A673 (cell line): ENCODE results near the gene MYLK. TPM values are rescaled to one million over a fixed set of nuclear protein-coding genes. Genes with fewer than 3 reads are reported as not detected.

ENCODE experiments used
- BruUV-seq: library from RNA; stranded (reverse); fragments of 400-500 nt; replicated peaks from 2 replicates; lab custom pipeline; 2021; lab: Mats Ljungman, UMichigan
- CTCF ChIA-PET: fragments of 300-600 bp; sonication (Branson Sonifier 250); formaldehyde crosslinking; loops from one replicate; lab custom pipeline; 2022; ENCODE audit warnings: antibody characterized with exemption; lab: Charles Lee
- POLR2A ChIA-PET: fragments of 300-600 bp; sonication (Branson Sonifier 250); formaldehyde crosslinking; loops from one replicate; lab custom pipeline; 2022; ENCODE audit warnings: antibody characterized with exemption; ENCODE audit not compliant: low non-redundant PET; lab: Charles Lee
- DNase-seq: peaks from one replicate; pipeline ENCODE4 v3.0.0-alpha.2; 2015; ENCODE audit warnings: low spot score
- H3K27ac ChIP-seq: fragments of 200-600 bp; sonication (generic); 2 replicates; pipeline ENCODE4 v1.5.1; 2016; ENCODE audit warnings: mixed run types, low read depth, mild to moderate bottlenecking, mixed read lengths, antibody characterized with exemption, low read length; ENCODE audit not compliant: poor library complexity, severe bottlenecking
- H3K27me3 ChIP-seq: fragments of 200-600 bp; sonication (generic); replicated peaks from 2 replicates; pipeline ENCODE4 v1.6.1; 2017; ENCODE audit warnings: mixed run types, low read depth, mild to moderate bottlenecking, mixed read lengths, antibody characterized with exemption, low read length; ENCODE audit not compliant: insufficient read depth, poor library complexity
- H3K36me3 ChIP-seq: fragments of 200-600 bp; sonication (generic); 2 replicates; pipeline ENCODE4 v1.6.1; 2016; ENCODE audit warnings: mixed run types, mild to moderate bottlenecking, mixed read lengths, antibody characterized with exemption, low read length; ENCODE audit not compliant: insufficient read depth, poor library complexity, severe bottlenecking
- H3K4me1 ChIP-seq: fragments of 200-600 bp; sonication (generic); 2 replicates; pipeline ENCODE4 v1.6.1; 2017; ENCODE audit warnings: mixed run types, mild to moderate bottlenecking, mixed read lengths, antibody characterized with exemption, low read length; ENCODE audit not compliant: insufficient read depth, poor library complexity, severe bottlenecking
- H3K4me3 ChIP-seq: fragments of 200-600 bp; sonication (generic); 2 replicates; pipeline ENCODE4 v1.5.1; 2016; ENCODE audit warnings: low read depth, mixed run types, mild to moderate bottlenecking, mixed read lengths, low read length; ENCODE audit not compliant: poor library complexity, severe bottlenecking
- H3K9me3 ChIP-seq: fragments of 200-600 bp; sonication (generic); 2 replicates; pipeline ENCODE4 v1.6.1; 2016; ENCODE audit warnings: mixed run types, low read depth, mild to moderate bottlenecking, mixed read lengths, antibody characterized with exemption, low read length; ENCODE audit not compliant: poor library complexity, severe bottlenecking
- EZH2 ChIP-seq: fragments of 200-600 bp; sonication (generic); IDR thresholded peaks from 2 replicates; pipeline ENCODE4 v1.6.1; 2017; ENCODE audit warnings: borderline replicate concordance, low read depth, mild to moderate bottlenecking, mixed read lengths, antibody characterized with exemption, low read length; ENCODE audit not compliant: poor library complexity, severe bottlenecking
- intact Hi-C: fragments of 100-400 bp; cut with micrococcal nuclease; formaldehyde crosslinking; loops from one replicate; pipeline ENCODE4 v1.10.0; 2022; ENCODE audit not compliant: unreplicated experiment
- total RNA-seq: library from RNA; stranded (reverse); gene quantifications from 2 replicates; pipeline ENCODE4 v1.2.3, GENCODE V29; 2021
- TF ChIP-seq, protein P1 (sequence below): fragments of 300-800, 200-600 bp; sonication (generic); conservative IDR thresholded peaks from 2 replicates; pipeline ENCODE4 v1.5.1; 2017; ENCODE audit warnings: low read depth, mild to moderate bottlenecking, antibody characterized with exemption, low read length, moderate library complexity, mixed read lengths

The MYLK gene
- total RNA-seq, 1 experiment from 2014 or later, result 3.9 TPM

DNA sequence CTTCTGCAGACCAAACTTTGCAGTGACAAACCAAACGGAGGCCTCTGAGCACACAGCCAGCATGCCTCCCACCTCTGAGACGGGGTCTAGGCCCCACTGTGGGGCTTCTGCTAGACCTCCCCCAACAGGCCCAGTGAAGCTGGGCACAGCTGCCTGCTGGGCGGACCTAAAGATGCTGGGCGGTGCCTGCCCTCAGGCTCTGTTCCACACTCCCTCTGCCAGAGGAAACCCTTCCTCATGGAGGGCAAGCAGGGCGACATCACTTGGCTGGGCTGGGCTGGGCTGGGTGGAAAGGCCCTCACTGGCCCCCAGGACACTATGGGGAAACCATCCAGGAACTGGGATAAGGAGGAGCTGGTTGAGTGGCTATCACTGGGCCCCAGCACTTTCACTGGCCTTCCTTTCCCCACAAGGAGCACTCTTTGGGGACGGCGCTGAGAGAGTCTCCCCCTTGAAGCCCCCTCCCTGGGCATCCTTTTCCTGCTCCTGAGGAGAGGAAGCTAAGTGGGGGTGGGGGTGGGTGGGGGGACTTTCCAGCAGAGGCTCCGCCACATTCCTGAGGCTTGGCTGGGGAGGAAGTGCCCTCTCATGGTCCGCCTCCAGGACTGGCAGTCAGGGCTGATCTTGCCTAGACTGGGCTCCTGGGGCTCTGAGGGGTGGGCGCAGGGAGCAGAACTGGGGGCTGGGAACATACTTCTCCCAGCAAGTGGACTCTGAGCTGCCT is 201.2 kb downstream of the MYLK start:
- H3K27me3 ChIP-seq, result no peaks in the 10 kb centered on the region
- TF ChIP-seq, protein P1, sequence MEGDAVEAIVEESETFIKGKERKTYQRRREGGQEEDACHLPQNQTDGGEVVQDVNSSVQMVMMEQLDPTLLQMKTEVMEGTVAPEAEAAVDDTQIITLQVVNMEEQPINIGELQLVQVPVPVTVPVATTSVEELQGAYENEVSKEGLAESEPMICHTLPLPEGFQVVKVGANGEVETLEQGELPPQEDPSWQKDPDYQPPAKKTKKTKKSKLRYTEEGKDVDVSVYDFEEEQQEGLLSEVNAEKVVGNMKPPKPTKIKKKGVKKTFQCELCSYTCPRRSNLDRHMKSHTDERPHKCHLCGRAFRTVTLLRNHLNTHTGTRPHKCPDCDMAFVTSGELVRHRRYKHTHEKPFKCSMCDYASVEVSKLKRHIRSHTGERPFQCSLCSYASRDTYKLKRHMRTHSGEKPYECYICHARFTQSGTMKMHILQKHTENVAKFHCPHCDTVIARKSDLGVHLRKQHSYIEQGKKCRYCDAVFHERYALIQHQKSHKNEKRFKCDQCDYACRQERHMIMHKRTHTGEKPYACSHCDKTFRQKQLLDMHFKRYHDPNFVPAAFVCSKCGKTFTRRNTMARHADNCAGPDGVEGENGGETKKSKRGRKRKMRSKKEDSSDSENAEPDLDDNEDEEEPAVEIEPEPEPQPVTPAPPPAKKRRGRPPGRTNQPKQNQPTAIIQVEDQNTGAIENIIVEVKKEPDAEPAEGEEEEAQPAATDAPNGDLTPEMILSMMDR, result no peak
- TF ChIP-seq EZH2, result no peak
- no peak overlapping the region for H3K27ac ChIP-seq
- no peaks in the 10 kb centered on the region for H3K4me1 ChIP-seq
- H3K36me3 ChIP-seq, result no peaks in the 10 kb centered on the region
- DNase-seq, result no peak
- no peaks in the 10 kb centered on the region for H3K9me3 ChIP-seq
- BruUV-seq, result no TSS peak
- POLR2A ChIA-PET, result no interaction called here
- H3K4me3 ChIP-seq, result no peak overlapping the region
- CTCF ChIA-PET, result no interaction called here
- intact Hi-C loops, result no loop called here

DNA sequence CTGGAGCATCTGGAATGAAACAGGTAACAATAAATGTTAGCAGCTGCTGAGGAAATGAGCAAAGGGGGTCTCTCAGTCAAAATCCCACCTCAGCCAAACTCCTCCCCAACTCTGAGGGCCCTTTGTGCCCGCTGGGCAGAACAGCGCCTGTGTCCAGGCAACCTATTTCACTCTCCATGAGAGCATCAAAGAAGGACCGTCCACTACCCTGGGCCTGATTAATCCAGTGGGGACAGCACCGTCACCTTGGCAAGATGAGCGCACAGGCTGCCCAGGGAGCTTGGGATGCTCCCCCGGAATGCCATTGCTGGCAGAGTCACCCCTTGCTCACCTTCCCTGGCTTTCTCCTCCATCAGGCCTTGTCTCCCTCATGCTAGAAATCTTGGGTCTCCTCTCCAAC is 201.8 kb downstream of the MYLK start:
- Histone ChIP-seq H3K27me3 (no peaks in the 10 kb centered on the region), H3K27ac (no peak overlapping the region), H3K4me1 (no peaks in the 10 kb centered on the region), H3K36me3 (no peaks in the 10 kb centered on the region), H3K4me3 (no peak overlapping the region), H3K9me3 (no peaks in the 10 kb centered on the region)
- intact Hi-C loops, result no loop called here
- no peak for DNase-seq
- TF ChIP-seq EZH2, result no peak
- TF ChIP-seq, protein P1, result no peak
- no TSS peak for BruUV-seq
- ChIA-PET POLR2A (no interaction called here), CTCF (no interaction called here)

DNA sequence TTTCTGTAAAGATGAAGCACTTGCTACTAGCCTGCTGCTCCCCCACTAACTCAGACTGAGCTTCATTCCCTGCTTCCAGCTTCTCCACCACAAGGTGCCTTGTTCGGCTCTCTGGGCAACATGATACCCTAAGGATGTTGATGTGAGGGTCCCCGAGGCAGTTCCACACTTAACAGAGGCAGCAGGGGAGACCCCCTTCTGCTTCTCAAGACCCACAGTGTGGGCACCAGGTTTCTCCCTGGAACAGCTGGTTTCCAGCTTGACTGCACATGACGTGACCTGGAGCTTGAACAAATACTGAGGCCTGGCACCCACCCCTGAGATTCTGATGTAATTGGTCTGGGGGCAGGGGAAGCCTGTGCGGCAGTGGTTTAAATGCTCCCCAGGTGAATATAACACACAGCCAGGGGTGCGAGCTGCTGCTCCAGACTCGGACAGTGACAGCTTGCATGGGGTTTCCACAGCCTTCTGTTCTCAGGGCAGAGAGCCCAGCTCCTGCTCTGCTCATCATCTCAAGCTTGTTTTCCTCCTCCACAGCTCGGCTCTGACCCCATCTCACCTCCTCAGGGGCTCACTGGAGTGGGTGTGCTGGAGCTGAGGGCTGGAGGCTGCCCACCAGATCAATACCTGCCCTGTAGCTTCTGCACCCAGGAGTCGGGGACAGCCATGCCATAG is 204.3 kb downstream of the MYLK start:
- H3K27ac ChIP-seq, result no peak overlapping the region
- no peak for DNase-seq
- H3K4me3 ChIP-seq, result no peak overlapping the region
- intact Hi-C loops, result no loop called here
- H3K4me1 ChIP-seq, result no peaks in the 10 kb centered on the region
- no peaks in the 10 kb centered on the region for H3K36me3 ChIP-seq
- POLR2A ChIA-PET, result no interaction called here
- CTCF ChIA-PET, result no interaction called here
- H3K27me3 ChIP-seq, result no peaks in the 10 kb centered on the region
- H3K9me3 ChIP-seq, result no peaks in the 10 kb centered on the region
- TF ChIP-seq, protein P1, result no peak
- no peak for TF ChIP-seq EZH2
- no TSS peak for BruUV-seq
